ENCODE results near the gene CAMLG.

Gene CAMLG

GRCh38 chr5:134772461-134773125, 34.2 kb downstream of the CAMLG start:
- in situ Hi-C loops (cut with MboI; ENCODE audit: low sequenced_read_pairs): no loop called here

- in situ Hi-C loops (cut with MboI; ENCODE audit: low sequenced_read_pairs): no loop called here
Observed at GRCh38 chr5:134777366-134777765, 39.0 kb downstream of the CAMLG start.

GRCh38 chr5:134784241-134784920, 46.0 kb downstream of the CAMLG start:
- in situ Hi-C loops (cut with MboI; ENCODE audit: low sequenced_read_pairs): no loop called here

GRCh38 chr5:134784946-134785620, 46.7 kb downstream of the CAMLG start:
- in situ Hi-C loops (cut with MboI; ENCODE audit: low sequenced_read_pairs): no loop called here

- in situ Hi-C loops (cut with MboI; ENCODE audit: low sequenced_read_pairs): no loop called here
Observed at GRCh38 chr5:134787692-134788091, 49.3 kb downstream of the CAMLG start.

- in situ Hi-C loops (cut with MboI; ENCODE audit: low sequenced_read_pairs): no loop called here
Observed at GRCh38 chr5:134791580-134791979, 53.2 kb downstream of the CAMLG start.

GRCh38 chr5:134792286-134792685, 53.9 kb downstream of the CAMLG start:
- in situ Hi-C loops (cut with MboI; ENCODE audit: low sequenced_read_pairs): no loop called here

- in situ Hi-C loops (cut with MboI; ENCODE audit: low sequenced_read_pairs): no loop called here
Observed at GRCh38 chr5:134793111-134793510, 54.8 kb downstream of the CAMLG start.

- in situ Hi-C loops (cut with MboI; ENCODE audit: low sequenced_read_pairs): no loop called here
Observed at GRCh38 chr5:134794082-134794481, 55.7 kb downstream of the CAMLG start.

- in situ Hi-C loops (cut with MboI; ENCODE audit: low sequenced_read_pairs): no loop called here
Observed at GRCh38 chr5:134794819-134795218, 56.5 kb downstream of the CAMLG start.

- in situ Hi-C loops (cut with MboI; ENCODE audit: low sequenced_read_pairs): no loop called here
Observed at GRCh38 chr5:134798468-134798867, 60.1 kb downstream of the CAMLG start.

Measured in HL-60/S4 (cell line).